Suprapubic skin (tissue), 3 donors: ENCODE data around the gene MTERF2.

Experiments used
- EP300 ChIP-seq: sonication (generic); formaldehyde crosslinking; IDR thresholded peaks from one replicate; pipeline ENCODE4 v1.6.1; 2017; ENCODE audit warnings: antibody characterized with exemption
- POLR2A ChIP-seq, 2 donors: fragments of 450-650 bp; IDR thresholded peaks; one replicate each; pipeline ENCODE4 v1.6.1; 2017; ENCODE audit warnings: antibody characterized with exemption in 2 of 2, mild to moderate bottlenecking in 2 of 2, moderate library complexity in 2 of 2
- TF ChIP-seq, protein P1 (sequence below), 2 donors: fragments of 200-600 bp in 1 of 2; fragments of 450-650 bp in 1 of 2; sonication (generic) in 1 of 2; IDR thresholded peaks; one replicate each; pipeline ENCODE4 v1.5.1; 2016 to 2019; ENCODE audit warnings: antibody characterized with exemption in 2 of 2, mild to moderate bottlenecking in 1 of 2, moderate library complexity in 1 of 2

GRCh38 chr12:106945261-106945851, 41.6 kb downstream of the MTERF2 start:
- TF ChIP-seq POLR2A (IDR thresholded peaks at IDR 0.05) = no peak
- TF ChIP-seq, protein P1, sequence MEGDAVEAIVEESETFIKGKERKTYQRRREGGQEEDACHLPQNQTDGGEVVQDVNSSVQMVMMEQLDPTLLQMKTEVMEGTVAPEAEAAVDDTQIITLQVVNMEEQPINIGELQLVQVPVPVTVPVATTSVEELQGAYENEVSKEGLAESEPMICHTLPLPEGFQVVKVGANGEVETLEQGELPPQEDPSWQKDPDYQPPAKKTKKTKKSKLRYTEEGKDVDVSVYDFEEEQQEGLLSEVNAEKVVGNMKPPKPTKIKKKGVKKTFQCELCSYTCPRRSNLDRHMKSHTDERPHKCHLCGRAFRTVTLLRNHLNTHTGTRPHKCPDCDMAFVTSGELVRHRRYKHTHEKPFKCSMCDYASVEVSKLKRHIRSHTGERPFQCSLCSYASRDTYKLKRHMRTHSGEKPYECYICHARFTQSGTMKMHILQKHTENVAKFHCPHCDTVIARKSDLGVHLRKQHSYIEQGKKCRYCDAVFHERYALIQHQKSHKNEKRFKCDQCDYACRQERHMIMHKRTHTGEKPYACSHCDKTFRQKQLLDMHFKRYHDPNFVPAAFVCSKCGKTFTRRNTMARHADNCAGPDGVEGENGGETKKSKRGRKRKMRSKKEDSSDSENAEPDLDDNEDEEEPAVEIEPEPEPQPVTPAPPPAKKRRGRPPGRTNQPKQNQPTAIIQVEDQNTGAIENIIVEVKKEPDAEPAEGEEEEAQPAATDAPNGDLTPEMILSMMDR (IDR thresholded peaks at IDR 0.05) = no peak
- no peak for TF ChIP-seq EP300
